ENCODE data around the gene CERKL. TPM values are rescaled to one million over a fixed set of nuclear protein-coding genes. Genes with fewer than 3 reads are reported as not detected.
A peak's percentile ranks its signal among the peaks of the same experiment; 100 is the strongest.

CERKL gene
- total and polyA plus RNA-seq, 2 experiments from 2014 or later: 0.32 to 0.69 TPM

DNA sequence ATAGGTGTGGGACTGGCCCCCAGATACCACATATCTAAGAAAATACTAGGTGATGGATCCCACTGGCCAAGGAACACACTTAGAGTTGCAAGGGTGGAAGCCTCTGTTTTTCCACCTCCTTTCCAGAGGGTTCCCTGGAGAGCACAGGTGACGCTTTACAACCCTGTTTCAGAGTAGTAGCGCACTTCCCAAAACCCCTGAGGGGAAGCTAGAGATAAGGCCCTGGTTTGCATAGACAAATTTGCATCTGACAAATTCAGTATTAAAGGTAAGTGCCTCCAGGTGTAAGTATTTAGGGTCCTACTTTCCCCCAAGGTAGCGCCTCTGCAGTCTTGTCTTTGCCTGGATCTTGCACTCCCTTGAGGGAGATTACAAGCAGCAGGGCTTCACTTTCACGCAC, 474 bp upstream of the CERKL start:
- TF ChIP-seq CREB1 (CRISPR knock-in tag; IDR thresholded peaks at IDR 0.05; ENCODE audit: low read depth): no peak
- TF ChIP-seq EZH2phosphoT487 (IDR thresholded peaks at IDR 0.05; ENCODE audit: unreplicated experiment): no peak
- no peak for TF ChIP-seq ETS1 (IDR thresholded peaks at IDR 0.05)
- TF ChIP-seq STAT1 (IDR thresholded peaks at IDR 0.05; ENCODE audit: unreplicated experiment): no peak
- no peak for TF ChIP-seq POLR2AphosphoS5 (IDR thresholded peaks at IDR 0.05; ENCODE audit: low read depth)
- TF ChIP-seq, protein P1, sequence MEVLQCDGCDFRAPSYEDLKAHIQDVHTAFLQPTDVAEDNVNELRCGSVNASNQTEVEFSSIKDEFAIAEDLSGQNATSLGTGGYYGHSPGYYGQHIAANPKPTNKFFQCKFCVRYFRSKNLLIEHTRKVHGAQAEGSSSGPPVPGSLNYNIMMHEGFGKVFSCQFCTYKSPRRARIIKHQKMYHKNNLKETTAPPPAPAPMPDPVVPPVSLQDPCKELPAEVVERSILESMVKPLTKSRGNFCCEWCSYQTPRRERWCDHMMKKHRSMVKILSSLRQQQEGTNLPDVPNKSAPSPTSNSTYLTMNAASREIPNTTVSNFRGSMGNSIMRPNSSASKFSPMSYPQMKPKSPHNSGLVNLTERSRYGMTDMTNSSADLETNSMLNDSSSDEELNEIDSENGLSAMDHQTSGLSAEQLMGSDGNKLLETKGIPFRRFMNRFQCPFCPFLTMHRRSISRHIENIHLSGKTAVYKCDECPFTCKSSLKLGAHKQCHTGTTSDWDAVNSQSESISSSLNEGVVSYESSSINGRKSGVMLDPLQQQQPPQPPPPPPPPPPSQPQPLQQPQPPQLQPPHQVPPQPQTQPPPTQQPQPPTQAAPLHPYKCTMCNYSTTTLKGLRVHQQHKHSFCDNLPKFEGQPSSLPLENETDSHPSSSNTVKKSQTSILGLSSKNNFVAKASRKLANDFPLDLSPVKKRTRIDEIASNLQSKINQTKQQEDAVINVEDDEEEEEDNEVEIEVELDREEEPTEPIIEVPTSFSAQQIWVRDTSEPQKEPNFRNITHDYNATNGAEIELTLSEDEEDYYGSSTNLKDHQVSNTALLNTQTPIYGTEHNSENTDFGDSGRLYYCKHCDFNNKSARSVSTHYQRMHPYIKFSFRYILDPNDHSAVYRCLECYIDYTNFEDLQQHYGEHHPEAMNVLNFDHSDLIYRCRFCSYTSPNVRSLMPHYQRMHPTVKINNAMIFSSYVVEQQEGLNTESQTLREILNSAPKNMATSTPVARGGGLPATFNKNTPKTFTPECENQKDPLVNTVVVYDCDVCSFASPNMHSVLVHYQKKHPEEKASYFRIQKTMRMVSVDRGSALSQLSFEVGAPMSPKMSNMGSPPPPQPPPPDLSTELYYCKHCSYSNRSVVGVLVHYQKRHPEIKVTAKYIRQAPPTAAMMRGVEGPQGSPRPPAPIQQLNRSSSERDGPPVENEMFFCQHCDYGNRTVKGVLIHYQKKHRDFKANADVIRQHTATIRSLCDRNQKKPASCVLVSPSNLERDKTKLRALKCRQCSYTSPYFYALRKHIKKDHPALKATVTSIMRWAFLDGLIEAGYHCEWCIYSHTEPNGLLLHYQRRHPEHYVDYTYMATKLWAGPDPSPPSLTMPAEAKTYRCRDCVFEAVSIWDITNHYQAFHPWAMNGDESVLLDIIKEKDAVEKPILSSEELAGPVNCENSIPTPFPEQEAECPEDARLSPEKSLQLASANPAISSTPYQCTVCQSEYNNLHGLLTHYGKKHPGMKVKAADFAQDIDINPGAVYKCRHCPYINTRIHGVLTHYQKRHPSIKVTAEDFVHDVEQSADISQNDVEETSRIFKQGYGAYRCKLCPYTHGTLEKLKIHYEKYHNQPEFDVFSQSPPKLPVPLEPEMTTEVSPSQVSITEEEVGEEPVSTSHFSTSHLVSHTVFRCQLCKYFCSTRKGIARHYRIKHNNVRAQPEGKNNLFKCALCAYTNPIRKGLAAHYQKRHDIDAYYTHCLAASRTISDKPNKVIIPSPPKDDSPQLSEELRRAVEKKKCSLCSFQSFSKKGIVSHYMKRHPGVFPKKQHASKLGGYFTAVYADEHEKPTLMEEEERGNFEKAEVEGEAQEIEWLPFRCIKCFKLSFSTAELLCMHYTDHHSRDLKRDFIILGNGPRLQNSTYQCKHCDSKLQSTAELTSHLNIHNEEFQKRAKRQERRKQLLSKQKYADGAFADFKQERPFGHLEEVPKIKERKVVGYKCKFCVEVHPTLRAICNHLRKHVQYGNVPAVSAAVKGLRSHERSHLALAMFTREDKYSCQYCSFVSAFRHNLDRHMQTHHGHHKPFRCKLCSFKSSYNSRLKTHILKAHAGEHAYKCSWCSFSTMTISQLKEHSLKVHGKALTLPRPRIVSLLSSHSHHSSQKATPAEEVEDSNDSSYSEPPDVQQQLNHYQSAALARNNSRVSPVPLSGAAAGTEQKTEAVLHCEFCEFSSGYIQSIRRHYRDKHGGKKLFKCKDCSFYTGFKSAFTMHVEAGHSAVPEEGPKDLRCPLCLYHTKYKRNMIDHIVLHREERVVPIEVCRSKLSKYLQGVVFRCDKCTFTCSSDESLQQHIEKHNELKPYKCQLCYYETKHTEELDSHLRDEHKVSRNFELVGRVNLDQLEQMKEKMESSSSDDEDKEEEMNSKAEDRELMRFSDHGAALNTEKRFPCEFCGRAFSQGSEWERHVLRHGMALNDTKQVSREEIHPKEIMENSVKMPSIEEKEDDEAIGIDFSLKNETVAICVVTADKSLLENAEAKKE (CRISPR knock-in tag; IDR thresholded peaks at IDR 0.05): no peak
- TF ChIP-seq ZNF331 (CRISPR knock-in tag; IDR thresholded peaks at IDR 0.05; ENCODE audit: low read depth): no peak
- TF ChIP-seq, protein P2, sequence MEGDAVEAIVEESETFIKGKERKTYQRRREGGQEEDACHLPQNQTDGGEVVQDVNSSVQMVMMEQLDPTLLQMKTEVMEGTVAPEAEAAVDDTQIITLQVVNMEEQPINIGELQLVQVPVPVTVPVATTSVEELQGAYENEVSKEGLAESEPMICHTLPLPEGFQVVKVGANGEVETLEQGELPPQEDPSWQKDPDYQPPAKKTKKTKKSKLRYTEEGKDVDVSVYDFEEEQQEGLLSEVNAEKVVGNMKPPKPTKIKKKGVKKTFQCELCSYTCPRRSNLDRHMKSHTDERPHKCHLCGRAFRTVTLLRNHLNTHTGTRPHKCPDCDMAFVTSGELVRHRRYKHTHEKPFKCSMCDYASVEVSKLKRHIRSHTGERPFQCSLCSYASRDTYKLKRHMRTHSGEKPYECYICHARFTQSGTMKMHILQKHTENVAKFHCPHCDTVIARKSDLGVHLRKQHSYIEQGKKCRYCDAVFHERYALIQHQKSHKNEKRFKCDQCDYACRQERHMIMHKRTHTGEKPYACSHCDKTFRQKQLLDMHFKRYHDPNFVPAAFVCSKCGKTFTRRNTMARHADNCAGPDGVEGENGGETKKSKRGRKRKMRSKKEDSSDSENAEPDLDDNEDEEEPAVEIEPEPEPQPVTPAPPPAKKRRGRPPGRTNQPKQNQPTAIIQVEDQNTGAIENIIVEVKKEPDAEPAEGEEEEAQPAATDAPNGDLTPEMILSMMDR (conservative IDR thresholded peaks at IDR 0.05; ENCODE audit: low read depth in 2 of 2): no peak
- no peak for TF ChIP-seq EZH2 (IDR thresholded peaks at IDR 0.05; ENCODE audit: low read depth, unreplicated experiment)
- no peak for TF ChIP-seq REST (IDR thresholded peaks at IDR 0.05; ENCODE audit: unreplicated experiment)
- TF ChIP-seq JUNB (IDR thresholded peaks at IDR 0.05; ENCODE audit: unreplicated experiment): no peak

More for the DNA sequence above, 474 bp upstream of the CERKL start:
- Mint-ChIP-seq H3K27ac (no peak overlapping the region), H3K4me3 (peak overlapping the region; percentile 83), H3K4me1 (peaks cover 28% of the 10 kb centered on the region), H3K36me3 (ENCODE audit: low read depth) (no peaks in the 10 kb centered on the region), H3K9me3 (no peaks in the 10 kb centered on the region), H3K27me3 (ENCODE audit: insufficient read depth, low read depth, poor library complexity) (peaks cover 55% of the 10 kb centered on the region)
- H3K79me2 ChIP-seq (replicated peaks; ENCODE audit: insufficient read depth): no peaks in the 10 kb centered on the region
- H3K27ac ChIP-seq (ENCODE audit: low read depth): no peak overlapping the region
- 0 out of 2 replicates have a peak, but pooled peaks cover 6% of the 10 kb centered on the region for H3F3A ChIP-seq (replicated peaks; ENCODE audit: low read depth)
- no peaks in the 10 kb centered on the region for H3K36me3 ChIP-seq (ENCODE audit: insufficient read depth)
- ATAC-seq: peak; percentile 31
- peaks cover 28% of the 10 kb centered on the region for H3K4me1 ChIP-seq (ENCODE audit: insufficient read depth)
- no peak overlapping the region; the same call in 1 of the 2 replicates for H2AFZ ChIP-seq
- no peaks in the 10 kb centered on the region for H4K20me1 ChIP-seq (replicated peaks; ENCODE audit: insufficient read depth)
- no peaks in the 10 kb centered on the region for H3K9me2 ChIP-seq (ENCODE audit: insufficient read depth)
- DNase-seq (ENCODE audit: low spot score): peak; percentile 57
- H3K4me2 ChIP-seq: peak overlapping the region; percentile 95
- peaks cover 94% of the 10 kb centered on the region for H3K27me3 ChIP-seq (ENCODE audit: insufficient read depth)
- peak overlapping the region; percentile 68 for H3K4me3 ChIP-seq

Measured in GM23338 (cell line).